Hippocampal formation (tissue), 2 donors: ENCODE results near the gene RPS26.
"Not testable (repeated sequence)": the region's sequence is repeated elsewhere in the genome, so short reads cannot be mapped to it uniquely, and the experiment has no call there.

Experiments
- DNase-seq, 2 donors: peaks; one replicate each; lab custom pipeline; 2025; lab: John Stamatoyannopoulos, UW

The RPS26 gene

DNA sequence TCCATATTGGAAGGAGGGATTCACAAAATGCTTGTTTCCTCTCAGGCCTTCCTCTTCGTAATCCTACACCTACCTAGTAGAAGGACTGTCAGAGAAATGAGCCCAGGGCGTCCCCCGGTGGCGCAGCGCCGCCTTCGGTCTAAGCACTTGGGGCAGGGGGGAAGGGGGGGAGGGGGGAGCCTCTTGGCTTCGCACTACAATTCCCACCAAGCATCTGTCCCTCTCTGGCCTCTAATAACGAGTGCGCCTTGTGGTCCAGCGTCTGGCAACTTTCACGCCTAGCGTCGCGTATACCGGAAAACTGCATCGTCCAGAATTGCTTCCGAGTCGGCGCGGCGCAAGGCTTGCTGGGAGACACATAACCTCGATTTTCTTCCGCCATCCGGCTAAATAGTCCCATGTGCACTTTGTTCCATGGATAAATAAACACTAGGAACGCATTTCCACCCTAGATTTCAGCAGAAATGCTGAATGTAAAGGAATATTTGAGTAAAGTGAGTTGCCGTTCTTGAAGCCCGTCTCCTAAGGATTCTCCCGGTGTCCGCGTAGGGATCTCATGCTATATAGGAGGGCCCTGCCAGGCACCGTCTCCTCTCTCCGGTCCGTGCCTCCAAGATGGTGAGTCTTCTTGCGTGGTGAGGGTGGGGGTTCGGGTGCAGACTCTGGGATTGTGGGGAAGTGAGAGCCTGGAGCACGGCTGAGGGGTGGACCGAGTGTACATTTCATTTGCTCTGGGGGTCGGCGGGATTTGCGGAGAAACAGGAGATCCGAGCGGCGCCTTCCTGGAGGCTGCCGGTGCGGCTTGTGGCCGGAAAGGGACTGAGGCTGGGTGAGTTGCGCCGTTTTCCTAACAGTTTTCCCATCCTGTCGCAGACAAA is at the start of gene RPS26:
Gene RPS26, plus strand, starts transcription at position 367 of the 878 bp plus-strand sequence. Its CDS starts 249 bp downstream, at position 616.
- DNase-seq, result peak; percentile 90 to 97

DNA sequence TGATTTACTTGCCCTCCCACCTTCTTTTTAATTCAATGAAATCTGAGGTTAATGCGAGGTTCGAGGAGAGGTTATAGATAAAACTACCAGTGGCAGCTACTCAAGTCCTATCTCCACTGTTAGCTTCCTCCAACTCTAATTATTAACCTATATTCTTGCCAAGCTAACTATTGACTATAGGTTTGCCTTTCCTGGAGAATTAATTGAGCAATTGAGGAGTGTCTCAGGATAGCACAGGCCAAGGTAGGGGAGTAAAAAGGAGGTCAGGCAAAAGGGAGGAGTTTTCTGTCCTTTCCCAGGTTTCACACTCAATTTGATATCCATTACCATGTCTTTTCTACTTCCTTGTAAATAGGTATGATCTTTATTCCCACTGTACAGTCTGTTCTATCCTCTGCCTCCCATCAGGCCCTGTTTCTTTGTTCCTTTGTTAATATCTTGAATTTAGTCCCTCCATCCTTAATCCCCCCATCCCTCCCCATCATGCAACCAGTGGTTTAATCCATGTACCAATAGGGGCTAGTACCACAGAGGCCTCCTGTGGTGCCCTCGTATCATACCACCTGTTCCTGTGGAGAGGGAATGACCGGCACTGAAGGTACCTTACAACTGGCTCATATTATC is 48.4 kb upstream of the RPS26 start:
- no peak for DNase-seq

DNA sequence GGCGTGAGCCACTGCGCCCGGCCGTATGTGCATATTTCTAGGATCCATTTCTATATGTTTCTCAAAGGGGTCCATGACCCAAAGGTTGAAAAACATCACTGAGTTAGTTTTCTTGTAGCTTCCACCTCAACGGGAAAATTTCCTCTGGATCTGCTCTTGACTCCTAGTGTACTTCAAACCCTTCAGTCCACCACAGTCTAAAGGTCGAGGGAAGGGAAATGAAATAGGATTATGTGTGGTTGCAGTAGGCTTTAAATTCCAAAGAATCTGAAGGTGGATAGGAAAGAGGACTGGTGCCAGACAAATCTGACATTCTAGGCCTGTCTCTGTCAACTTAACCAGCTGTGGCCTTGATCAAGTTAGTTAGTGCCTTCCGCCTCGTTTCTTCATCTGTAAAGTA is 46.4 kb upstream of the RPS26 start:
- no peak for DNase-seq

DNA sequence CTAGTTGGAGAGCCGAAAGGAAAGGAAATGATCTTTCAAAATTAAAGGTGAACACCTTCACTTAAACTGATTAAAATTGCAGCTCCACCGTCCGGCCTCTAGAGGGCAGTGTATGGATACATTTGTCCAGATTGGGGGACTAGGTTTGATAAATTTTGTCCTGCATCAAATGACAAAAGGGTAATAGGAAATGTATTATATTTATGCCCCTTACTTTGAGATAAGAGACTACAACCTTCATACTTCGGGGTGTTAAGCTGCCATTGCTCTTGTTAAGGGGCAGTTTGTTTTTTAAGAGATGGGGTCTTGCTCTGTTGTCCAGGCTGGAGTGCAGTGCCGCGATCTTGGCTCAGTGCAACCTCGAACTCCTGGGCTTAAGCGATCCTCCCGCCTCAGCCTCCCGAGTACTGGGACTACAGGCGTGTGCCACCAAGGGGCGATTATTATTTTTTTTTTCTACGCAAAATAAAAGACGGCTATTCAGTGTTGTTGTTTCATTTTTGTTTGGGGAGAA is 45.5 kb upstream of the RPS26 start:
- peak; percentile 5 to 71 for DNase-seq

DNA sequence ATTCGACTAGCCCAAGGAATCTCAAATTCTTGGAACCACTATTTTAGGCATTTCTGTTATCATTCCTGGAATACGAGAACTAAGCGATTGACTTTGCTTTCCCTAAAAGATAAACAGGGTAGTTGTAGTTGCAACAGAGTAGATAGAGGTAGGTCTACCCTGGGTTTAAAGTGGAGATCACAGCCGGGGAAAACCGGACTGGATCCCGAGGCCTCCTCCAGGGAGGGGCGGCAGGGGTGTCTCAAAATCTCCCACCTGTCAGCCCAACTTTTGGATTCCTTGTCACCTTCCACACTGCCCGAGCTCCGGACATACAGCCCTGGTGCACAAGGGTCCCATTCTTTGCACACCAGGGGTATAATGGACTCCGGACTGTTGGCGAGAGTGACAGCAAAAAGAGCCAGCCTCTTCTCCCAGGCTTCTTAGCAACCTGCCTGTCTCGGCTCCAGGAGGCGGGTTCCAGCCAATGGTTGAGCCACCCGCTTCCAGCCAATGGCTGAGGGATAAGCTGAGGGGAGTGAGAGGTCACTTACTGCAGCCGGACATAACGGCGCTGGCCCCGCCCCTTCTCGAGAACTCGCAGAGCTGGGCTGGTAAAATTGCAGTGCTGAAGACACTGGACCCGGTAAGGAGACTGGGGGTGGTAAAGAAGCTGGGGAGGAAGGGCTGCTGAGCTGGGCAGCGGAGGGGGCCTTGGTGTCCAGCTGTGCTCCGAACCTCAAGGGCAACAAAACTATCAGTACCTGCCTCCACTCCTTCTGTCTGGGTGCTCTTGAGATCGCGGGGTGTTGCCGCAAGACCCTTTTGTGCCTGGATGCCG is 44.8 kb upstream of the RPS26 start, which contains the start of gene SUOX:
Gene SUOX, plus strand, starts transcription at position 562 of the 820 bp plus-strand sequence. CDS start 4,946 bp downstream, outside the sequence.
- peak; percentile 96 to 97 for DNase-seq

DNA sequence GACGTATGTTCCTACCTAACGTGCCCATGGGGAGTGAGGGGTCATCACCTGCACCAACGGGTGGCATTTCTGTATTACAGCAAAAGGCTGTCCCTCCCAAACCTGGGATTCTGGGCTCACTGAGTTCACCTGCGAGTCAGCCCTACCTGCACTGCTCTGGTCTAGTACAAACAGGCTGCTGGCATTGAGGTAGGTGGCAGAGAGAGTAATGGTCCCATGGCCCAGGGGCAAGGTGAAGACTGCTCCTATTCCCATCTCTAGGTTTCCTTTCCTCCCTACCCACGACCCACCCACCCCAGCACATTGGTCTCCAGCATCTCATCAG is 44.2 kb upstream of the RPS26 start:
- no peak for DNase-seq

DNA sequence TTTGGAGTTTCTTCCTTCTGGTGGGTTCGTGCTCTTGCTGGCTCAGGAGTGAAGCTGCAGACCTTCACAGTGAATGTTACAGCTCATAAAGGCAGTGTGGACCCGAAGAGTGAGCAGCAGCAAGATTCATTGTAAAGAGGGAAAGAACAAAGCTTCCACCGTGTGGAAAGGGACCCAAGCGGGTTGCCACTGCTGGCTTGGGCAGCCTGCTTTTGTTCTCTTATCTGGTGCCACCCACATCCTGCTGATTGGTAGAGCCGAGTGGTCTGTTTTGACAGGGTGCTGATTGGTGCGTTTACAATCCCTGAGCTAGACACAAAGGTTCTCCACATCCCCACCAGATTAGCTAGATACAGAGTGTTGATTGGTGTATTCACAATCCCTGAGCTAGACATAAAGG is 42.2 kb upstream of the RPS26 start:
- not testable (repeated sequence) for DNase-seq

DNA sequence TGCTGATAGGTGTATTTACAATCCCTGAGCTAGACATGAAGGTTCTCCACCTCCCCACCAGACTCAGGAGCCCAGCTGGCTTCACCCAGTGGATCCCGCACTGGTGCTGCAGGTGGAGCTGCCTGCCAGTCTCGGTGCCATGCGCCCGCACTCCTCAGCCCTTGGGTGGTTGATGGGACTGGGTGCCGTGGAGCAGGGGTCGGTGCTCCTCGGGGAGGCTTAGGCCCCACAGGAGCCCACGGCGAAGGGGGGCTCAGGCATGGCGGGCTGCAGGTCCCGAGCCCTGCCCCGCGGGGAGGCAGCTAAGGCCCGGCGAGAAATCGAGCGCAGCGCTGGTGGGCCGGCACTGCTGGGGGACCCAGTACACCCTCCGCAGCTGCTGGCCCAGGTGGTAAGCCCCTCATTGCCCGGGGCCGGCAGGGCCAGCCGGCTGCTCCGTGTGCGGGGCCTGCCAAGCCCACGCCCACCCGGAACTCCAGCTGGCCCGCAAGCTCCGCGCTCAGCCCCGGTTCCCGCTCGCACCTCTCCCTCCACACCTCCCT is 41.6 kb upstream of the RPS26 start:
- DNase-seq, result not testable (repeated sequence)

DNA sequence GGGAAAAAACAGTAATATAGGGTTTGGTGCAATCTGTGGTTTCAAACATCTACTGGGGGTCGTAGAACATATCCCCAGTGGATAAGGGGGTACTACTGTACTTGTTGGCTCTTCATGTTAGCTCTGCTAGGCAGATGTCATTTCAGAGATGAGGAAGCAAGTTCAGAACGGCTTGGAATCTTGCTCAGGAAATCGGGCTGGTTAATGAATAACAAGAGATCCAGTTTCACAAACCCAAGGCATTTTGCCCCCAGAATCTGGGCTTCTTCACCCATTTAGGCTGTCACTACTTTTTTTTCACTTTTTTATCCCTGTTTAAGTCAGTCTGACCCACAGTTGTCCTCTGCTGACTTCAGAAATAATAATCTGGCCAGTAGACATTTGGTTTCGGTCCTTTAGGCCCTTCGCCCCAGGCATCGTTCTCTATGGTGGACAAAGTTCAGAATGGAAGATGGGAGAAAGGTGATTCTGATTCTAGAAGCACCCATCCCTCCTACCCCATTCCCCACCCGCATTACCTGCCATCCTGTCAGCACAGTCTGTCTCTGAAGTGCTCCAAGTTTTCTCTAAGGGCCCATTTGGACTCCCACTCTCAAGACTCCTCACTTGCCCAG is 40.1 kb upstream of the RPS26 start:
- DNase-seq, result no peak

DNA sequence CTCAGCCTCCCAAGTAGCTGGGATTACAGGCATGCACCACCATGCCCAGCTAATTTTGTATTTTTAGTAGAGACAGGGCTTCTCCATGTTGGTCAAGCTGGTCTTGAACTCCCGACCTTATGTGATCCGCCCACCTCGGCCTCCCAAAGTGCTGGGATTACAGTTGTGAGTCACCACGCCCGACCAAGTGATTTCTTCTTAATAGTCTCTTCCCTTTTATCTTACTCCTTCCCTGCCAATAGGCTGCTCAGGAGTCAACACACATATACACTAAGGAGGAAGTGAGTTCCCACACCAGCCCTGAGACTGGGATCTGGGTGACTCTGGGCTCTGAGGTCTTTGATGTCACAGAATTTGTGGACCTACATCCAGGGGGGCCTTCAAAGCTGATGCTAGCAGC is 38.3 kb upstream of the RPS26 start:
- DNase-seq, result not testable (repeated sequence)

DNA sequence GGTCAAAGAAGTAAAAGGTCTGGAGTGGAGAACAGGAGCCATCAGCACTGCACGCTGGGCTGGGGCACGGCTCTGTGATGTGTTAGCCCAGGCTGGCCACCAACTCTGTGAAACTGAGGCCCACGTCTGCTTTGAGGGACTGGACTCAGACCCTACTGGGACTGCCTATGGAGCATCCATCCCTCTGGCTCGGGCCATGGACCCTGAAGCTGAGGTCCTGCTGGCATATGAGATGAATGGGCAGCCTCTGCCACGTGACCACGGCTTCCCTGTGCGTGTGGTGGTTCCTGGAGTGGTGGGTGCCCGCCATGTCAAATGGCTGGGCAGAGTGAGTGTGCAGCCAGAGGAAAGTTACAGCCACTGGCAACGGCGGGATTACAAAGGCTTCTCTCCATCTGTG is 37.5 kb upstream of the RPS26 start:
- DNase-seq, result no peak

DNA sequence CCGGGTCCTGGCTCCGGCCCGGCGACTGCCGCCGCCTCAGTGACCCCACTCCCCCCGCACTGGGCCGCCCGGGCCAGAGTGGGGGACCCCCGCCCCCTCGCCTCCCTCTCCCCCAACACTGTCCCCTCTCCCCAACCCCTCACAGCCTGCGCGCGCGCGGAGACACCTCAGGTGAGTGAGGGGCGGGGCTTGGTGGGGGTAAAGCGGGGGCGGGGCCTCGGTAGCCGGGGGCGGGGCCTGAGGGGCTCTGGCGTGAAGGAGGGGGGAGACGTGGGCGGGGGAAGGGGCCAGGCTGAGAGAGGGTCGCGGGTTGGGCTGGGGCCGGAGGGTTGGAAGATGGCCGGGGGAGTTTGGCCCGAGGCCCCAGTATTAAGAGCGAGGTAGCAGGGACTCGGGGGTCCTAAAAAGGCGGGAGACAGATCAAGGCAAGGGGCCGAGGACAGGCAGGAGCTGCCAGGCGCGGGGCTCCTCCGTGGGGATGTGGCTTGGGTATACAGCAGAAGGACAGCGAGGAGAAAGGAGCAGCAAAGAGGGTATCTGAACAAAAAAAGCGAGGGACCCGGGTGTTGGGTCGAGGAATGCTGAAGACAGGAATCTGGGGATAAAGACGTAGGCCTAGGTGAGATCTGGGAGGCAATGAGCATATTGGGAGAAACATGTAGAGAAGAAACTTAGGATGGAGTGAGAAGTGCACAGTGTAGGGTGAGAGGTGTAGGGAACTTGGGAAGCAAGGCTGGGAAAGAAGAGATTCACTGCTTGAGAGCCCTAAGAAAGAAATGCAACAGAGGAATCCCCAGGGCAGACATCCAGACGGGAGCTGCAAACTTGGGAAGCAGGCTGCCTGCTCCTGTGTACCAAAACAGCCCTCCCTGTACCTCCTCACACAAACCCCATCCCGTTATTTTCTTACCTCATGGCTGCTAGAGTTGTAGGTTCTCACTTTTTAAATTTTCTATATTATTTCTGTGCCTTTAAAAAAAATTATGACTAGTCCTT is 33.9 kb upstream of the RPS26 start:
- peak in 1 of 2 donors; percentile 49 for DNase-seq

DNA sequence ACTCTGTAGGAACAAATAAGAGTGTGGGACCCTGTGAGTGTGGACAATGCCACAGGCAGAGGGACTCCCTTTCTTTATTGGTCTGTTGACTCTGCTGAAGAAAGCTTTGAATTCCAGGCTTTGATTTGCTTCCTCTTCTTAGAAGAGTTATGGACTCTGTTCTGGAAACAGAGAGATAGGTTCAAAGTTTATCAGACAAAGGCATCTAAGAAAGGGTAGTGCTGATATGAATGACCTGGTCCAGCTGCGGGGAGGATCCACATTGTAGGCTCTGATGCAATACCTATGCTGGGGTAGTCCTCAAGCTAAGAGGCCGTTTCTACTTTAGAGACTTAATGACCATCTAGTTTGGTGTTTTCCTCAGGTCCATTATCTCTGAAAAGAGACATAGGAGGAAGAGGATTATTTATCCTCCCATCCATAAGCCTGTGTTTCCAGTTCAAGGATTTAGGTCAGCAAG is 31.6 kb upstream of the RPS26 start:
- DNase-seq, result no peak

DNA sequence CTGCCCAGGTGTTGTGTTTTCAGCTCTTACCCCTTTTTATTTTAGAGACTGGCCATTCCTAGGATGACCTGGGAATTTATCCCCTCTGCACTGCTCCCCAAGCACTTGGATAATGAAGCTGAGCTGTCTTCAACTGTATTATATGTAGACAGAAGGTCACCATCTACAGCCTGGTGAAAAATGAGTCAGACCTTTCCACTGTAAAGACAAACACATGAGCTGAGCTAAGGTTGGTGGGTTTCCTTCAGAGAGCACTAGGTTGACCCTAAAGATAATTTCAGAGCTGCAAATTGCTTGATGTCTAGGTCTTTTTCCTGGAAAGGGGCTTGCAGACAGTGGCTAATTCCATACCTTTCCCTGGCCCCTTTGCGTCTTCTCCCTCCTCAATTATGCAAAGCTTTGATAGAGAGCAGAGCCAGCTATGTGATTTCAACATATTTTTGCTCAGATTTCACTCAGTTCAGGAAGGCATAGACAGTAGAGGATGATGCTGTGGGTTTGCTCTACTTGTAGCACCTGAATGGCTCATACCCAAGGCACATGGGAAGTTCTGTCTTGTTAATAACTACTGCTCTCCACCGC is 30.1 kb upstream of the RPS26 start:
- no peak for DNase-seq

DNA sequence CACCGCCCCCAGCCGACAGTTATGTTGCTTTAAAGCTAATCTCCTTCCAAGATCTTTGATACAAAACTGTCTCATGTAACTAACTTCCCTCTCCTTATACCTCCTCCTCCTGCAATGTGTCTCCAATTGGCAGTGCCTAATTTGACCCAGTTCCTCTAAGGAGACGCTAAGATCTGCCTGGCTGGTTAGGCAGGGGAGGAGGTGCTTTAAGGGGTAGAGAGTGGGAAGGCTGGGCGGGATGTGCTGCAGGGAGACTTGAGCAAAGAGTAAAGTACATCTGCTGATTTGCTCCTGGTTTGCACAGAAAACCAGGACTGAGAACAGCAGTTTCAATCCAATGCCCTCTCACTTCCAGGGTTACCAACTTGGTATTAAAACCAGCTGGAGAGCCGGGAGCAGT is 28.2 kb upstream of the RPS26 start:
- DNase-seq, result peak in 1 of 2 donors; percentile 38

DNA sequence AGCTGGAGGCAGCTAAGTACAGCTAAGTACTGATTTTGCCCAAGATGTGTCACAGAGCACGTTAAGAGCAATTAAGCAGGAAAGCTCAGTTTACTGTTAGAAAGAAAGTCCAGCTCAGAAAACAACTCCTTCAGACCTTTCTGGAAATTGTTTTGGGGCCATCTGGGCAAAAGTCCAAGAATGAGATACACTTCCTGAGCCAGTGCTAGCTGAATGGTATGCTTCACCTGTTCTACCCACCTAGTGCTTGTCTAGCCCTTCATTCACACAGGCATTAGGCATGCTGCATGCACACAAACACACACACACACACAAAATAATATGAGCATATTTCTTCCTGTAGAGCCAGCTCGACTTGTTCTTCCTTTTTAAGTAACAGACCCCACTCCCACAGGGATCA is 27.5 kb upstream of the RPS26 start:
- DNase-seq, result no peak

DNA sequence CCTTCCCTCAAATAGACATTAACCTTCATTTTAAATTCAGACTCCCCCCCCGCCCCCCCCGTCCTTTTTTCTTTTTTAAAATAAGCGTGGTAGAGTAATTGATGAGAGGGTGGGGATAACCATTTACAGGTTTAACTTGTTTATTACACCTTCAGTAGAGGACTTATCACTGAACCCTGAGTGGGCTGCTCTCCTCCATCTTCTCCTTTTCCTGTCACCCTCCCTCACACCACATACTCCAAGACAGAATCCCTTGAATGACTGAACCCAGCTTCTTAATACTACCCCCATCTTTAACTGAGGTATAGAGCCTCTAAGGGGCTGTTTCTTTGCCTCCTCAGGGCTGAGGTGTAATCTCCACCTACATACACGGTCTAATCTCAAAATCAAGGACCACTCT is 24.5 kb upstream of the RPS26 start:
- DNase-seq, result no peak

DNA sequence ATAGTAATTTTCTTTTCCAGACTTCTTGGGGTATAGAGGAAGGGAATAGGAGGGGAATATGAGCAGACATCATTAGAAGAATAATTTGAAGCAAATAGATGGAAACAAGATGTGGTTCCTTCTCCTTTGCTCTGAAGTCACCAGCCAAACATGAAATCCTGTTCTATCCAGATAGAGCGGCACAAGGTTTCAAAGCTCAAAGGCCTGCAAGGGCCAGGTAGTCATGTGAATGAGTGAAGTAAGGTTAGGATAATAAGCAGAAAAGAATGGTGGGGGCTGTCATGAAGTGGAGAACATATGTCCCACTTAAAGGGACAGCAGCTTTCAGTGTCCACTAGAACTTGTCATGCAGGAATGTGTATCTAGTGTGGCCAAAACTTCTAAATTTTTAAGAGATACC is 23.4 kb upstream of the RPS26 start:
- no peak for DNase-seq

DNA sequence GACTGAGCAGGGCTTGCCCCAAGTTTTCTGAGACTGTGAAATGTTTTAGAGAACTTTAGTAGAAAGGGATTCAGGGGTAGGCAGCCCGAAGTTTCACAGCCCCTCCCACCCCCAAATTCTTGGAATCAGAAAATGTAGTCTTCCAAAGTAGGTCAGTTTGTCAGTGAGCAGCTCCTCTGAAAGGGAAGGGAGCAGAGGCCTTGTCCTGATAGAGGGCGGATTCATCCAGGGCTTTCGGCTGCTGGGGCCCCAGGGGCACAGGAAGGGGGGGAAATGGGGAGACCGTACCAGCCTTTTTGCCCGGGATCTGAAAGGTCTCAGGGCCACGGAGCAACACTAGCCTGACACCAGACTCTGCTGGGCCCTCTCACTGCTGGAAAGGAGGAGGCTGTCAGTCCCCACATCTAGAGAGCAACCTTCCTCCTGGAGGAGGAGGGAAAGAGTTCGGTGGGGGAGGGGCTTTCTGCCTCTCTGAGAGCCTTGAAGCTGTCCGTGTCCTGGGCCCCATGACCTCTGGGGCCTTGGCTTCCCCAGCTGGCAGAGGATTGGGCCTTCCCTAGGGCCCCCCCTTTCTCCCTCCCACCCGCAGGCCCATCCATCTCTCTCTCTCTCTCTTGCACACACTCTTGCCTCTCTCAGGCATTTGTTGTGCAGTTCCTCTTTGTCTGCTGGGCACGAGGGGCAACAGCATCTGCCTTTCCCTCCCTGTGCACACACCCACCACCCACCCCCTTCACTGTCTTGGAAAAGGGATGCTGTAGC is 21.1 kb upstream of the RPS26 start, which contains the start of gene IKZF4:
Gene IKZF4, plus strand, starts transcription at position 621 of the 762 bp plus-strand sequence. CDS start 451 bp downstream, outside the sequence.
- peak in 1 of 2 donors; percentile 32 for DNase-seq
